C4-2B (cell line): ENCODE measurements around the gene PID1.
"Not testable (repeated sequence)": the region's sequence is repeated elsewhere in the genome, so short reads cannot be mapped to it uniquely, and the experiment has no call there.

ENCODE experiments used
- H3K27ac ChIP-seq: fragments of 450-650 bp; 2 replicates; pipeline ENCODE4 v1.5.1; 2017
- ZFX ChIP-seq: fragments of 450-650 bp; IDR thresholded peaks from 2 replicates; pipeline ENCODE4 v1.6.1; 2017
- TF ChIP-seq, protein P1 (sequence below): fragments of 450-650 bp; conservative IDR thresholded peaks from 2 replicates; pipeline ENCODE4 v1.5.1; 2017; ENCODE audit warnings: mild to moderate bottlenecking

The PID1 gene

GRCh38 chr2:229199267-229199666, 71.8 kb downstream of the PID1 start:
- TF ChIP-seq, protein P1, sequence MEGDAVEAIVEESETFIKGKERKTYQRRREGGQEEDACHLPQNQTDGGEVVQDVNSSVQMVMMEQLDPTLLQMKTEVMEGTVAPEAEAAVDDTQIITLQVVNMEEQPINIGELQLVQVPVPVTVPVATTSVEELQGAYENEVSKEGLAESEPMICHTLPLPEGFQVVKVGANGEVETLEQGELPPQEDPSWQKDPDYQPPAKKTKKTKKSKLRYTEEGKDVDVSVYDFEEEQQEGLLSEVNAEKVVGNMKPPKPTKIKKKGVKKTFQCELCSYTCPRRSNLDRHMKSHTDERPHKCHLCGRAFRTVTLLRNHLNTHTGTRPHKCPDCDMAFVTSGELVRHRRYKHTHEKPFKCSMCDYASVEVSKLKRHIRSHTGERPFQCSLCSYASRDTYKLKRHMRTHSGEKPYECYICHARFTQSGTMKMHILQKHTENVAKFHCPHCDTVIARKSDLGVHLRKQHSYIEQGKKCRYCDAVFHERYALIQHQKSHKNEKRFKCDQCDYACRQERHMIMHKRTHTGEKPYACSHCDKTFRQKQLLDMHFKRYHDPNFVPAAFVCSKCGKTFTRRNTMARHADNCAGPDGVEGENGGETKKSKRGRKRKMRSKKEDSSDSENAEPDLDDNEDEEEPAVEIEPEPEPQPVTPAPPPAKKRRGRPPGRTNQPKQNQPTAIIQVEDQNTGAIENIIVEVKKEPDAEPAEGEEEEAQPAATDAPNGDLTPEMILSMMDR: no peak
- no peak for TF ChIP-seq ZFX

DNA sequence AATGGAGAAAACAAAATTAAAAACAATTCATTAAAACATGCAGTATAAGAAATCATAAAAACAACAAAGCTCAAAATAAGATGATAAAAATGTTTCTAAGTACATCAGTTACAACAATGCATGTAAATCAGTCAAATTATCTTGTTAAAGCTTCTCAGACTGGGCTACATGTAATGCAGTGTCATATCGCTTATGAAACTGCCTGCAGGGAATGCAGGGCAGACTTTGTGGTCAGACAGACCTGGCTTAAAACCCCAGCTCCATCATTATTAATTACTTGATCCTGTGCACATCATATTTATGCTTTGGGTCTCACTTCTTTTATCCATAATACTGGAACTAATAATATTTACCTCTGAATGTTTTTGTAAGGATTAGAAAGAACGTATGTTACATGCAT, 74.6 kb downstream of the PID1 start:
- no peak overlapping the region for H3K27ac ChIP-seq
- TF ChIP-seq, protein P1: no peak
- TF ChIP-seq ZFX: no peak

More at GRCh38 chr2:229199267-229199666, 71.8 kb downstream of the PID1 start:
- H3K27ac ChIP-seq: no peak overlapping the region

- TF ChIP-seq ZFX: no peak
- TF ChIP-seq, protein P1: no peak
- no peak overlapping the region for H3K27ac ChIP-seq
Measured at GRCh38 chr2:229195346-229195947, 75.6 kb downstream of the PID1 start.

DNA sequence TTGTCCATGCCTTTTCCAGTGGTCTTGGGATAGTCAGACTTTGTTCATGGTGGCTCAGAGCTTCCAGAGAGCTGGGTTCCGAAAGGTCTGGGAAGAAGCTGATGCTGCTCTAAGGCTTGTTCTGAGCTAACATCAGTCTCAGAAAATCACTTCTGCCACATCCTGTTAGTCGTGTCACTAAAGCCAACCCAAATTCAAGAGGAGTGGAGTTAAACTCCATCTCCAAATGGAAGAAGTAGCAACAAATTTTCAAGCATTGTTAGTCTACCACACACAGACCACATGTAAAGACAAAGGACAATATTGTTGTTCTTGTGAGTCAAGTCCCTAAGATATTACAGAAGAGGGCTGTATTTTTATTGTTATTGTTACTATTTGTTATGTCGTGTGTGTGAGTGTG, 77.8 kb downstream of the PID1 start:
- TF ChIP-seq, protein P1: no peak
- TF ChIP-seq ZFX: no peak
- no peak overlapping the region for H3K27ac ChIP-seq

DNA sequence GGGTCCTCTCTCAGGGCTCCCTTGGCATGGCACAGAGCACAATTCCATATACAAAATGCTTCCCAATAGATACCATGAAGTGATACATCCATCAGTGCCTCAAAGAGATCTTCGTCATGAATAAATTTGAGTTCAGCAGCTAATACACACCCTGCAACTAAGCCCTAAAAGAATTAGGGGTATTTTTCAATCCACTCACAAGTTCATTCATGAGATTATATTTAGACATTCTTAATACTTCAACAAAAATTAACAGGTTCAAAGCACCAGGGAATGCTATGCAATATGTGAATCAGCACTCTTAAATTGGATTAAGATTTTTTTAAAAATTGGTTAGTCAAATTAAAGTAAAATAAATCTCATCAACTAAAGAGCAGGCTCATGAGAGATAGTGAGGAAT, 79.7 kb downstream of the PID1 start:
- H3K27ac ChIP-seq: no peak overlapping the region
- TF ChIP-seq, protein P1: no peak
- no peak for TF ChIP-seq ZFX

- H3K27ac ChIP-seq: not testable (repeated sequence)
Measured at GRCh38 chr2:229187123-229187522, 84.0 kb downstream of the PID1 start.

DNA sequence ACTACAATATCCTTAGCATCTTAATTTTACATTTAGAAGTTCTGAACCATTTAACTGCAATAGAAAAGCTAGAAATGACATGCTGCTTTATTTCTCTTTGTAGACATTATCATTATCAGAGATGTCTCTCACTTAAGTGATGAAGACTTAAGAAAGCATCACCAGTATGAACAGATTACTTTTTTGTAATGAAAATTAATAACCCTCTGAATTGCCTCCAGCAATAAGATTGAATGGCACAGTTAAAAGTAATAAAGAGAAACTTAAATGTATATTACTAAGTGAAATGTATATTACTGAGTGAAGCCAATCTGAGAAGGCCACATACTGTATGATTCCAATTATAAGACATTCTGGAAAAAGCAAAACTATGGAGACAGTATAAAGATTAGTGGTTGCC, 89.4 kb downstream of the PID1 start:
- TF ChIP-seq ZFX: no peak
- TF ChIP-seq, protein P1: no peak
- no peak overlapping the region for H3K27ac ChIP-seq

DNA sequence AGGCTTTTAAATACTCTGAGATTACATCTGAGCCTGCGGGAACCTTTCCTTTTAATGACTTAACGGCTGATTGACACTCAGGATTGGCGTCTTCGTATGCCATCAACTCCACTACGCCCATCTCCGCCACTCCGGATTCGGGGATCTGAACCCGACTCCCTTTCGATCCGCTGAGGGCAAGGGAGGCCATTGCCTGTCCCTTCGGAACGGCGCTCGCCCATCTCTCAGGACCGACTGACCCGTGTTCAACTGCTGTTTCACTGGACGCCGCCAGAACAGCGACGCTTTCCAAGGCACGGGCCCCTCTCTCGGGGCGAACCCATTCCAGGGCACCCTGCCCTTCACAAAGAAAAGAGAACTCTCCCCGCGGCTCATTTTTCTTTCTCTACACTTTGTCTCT, 90.4 kb downstream of the PID1 start:
- no peak overlapping the region for H3K27ac ChIP-seq
- TF ChIP-seq, protein P1: no peak
- TF ChIP-seq ZFX: no peak
